Right atrium auricular region (tissue), 2 donors: ENCODE data around the gene TMEM42. TPM values are rescaled to one million over a fixed set of nuclear protein-coding genes. Genes with fewer than 3 reads are reported as not detected.

Experiments used
- DNase-seq: peaks from one replicate; pipeline ENCODE4 v3.0.0-alpha.2; 2019; ENCODE audit warnings: low spot score
- H3K27ac ChIP-seq, 2 donors: fragments of 200-600 bp; sonication (generic); 1 replicate in 1 of 2; 2 replicates in 1 of 2; pipeline ENCODE4 v1.5.1; 2016 to 2019
- H3K27me3 ChIP-seq, 2 donors: fragments of 200-600 bp; sonication (generic); one replicate each; pipeline versions ENCODE4 v1.5.1 to v1.6.0; 2017 to 2019
- H3K36me3 ChIP-seq: fragments of 200-600 bp; sonication (generic); one replicate; pipeline ENCODE4 v1.5.1; 2016
- H3K4me1 ChIP-seq, 2 donors: fragments of 200-600 bp; sonication (generic); one replicate each; pipeline versions ENCODE4 v1.5.1 to v1.6.0; 2017 to 2019
- H3K4me3 ChIP-seq, 2 donors: fragments of 200-600 bp; sonication (generic); 1 replicate in 1 of 2; 2 replicates in 1 of 2; pipeline ENCODE4 v1.5.1; 2017 to 2019; ENCODE audit warnings: mild to moderate bottlenecking in 1 of 2, moderate library complexity in 1 of 2
- H3K9me3 ChIP-seq, 2 donors: fragments of 200-600 bp; sonication (generic); one replicate each; pipeline ENCODE4 v1.5.1; 2019
- CTCF ChIP-seq, 2 donors: fragments of 200-600 bp; sonication (generic); IDR thresholded peaks; one replicate each; pipeline ENCODE4 v1.5.1; 2019; ENCODE audit warnings: antibody characterized with exemption in 2 of 2
- total RNA-seq, 2 donors: library from RNA; depleted of rRNA; stranded (reverse); fragments of >200 nt; gene quantifications; one replicate each; pipeline ENCODE4 v1.1.0, GENCODE V29; 2016

The TMEM42 gene
- total RNA-seq, 2 donors from 2014 or later: 9.8 to 11.2 TPM

DNA sequence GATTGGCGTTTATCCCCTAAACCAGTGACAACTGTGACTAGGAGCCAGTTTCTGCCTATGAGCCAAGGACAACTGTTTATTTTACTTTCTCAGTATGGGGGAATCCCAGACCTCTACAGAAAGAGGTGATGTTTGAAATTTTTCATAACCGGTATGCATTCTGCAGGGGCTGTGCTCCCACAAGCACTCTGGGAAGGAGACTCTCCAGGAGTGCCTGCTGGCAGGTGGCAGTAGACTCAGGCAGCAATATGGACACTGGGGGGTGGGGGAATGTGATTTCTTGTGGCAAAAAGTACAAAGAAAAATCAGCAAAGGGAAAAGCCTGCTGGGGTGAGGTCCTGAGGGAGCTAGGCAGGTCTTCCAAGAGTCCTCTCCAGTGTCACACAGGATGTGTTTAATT lies 18.6 kb downstream of the TMEM42 start:
- no peaks in the 10 kb centered on the region for H3K36me3 ChIP-seq
- no peaks in the 10 kb centered on the region for H3K27me3 ChIP-seq
- H3K4me1 ChIP-seq: no peaks in the 10 kb centered on the region
- no peak for DNase-seq
- H3K4me3 ChIP-seq: no peak overlapping the region
- H3K27ac ChIP-seq: no peak overlapping the region
- TF ChIP-seq CTCF (IDR thresholded peaks at IDR 0.05): no peak
- no peaks in the 10 kb centered on the region for H3K9me3 ChIP-seq

GRCh38 chr3:44883213-44883955 lies 21.7 kb downstream of the TMEM42 start:
- Histone ChIP-seq H3K27ac (no peak overlapping the region), H3K4me3 (no peak overlapping the region), H3K27me3 (no peaks in the 10 kb centered on the region), H3K4me1 (no peaks in the 10 kb centered on the region), H3K9me3 (no peaks in the 10 kb centered on the region), H3K36me3 (no peaks in the 10 kb centered on the region)
- no peak for TF ChIP-seq CTCF (IDR thresholded peaks at IDR 0.05)
- DNase-seq: no peak

- Histone ChIP-seq H3K9me3 (no peaks in the 10 kb centered on the region), H3K27ac (no peak overlapping the region), H3K4me1 (no peaks in the 10 kb centered on the region), H3K27me3 (no peaks in the 10 kb centered on the region), H3K4me3 (no peak overlapping the region), H3K36me3 (no peaks in the 10 kb centered on the region)
- DNase-seq: no peak
- TF ChIP-seq CTCF (IDR thresholded peaks at IDR 0.05): no peak
Measured at GRCh38 chr3:44883999-44884431, 22.3 kb downstream of the TMEM42 start.

DNA sequence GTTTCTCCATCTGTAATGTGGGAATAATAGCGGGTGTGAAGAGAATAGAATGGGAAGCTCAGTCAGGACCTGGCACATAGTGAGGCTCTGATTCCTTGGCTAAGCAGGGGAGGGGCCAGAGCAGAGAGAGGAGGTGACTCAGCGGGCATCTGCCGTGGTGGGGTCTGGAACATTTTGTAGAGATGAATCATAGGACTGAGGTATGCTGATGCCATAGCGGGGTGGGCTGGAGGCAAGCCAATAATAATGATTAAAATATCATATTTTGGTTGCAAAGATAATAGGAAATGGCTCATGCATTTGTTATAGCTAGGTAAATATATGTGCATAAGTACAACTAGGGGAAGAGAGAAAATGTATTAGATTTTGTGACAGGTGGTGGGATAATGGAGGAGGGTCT lies 23.9 kb downstream of the TMEM42 start:
- DNase-seq: no peak
- no peaks in the 10 kb centered on the region for H3K4me1 ChIP-seq
- no peaks in the 10 kb centered on the region for H3K27me3 ChIP-seq
- no peaks in the 10 kb centered on the region for H3K36me3 ChIP-seq
- no peak overlapping the region for H3K4me3 ChIP-seq
- H3K27ac ChIP-seq: no peak overlapping the region
- no peaks in the 10 kb centered on the region for H3K9me3 ChIP-seq
- TF ChIP-seq CTCF (IDR thresholded peaks at IDR 0.05): no peak

DNA sequence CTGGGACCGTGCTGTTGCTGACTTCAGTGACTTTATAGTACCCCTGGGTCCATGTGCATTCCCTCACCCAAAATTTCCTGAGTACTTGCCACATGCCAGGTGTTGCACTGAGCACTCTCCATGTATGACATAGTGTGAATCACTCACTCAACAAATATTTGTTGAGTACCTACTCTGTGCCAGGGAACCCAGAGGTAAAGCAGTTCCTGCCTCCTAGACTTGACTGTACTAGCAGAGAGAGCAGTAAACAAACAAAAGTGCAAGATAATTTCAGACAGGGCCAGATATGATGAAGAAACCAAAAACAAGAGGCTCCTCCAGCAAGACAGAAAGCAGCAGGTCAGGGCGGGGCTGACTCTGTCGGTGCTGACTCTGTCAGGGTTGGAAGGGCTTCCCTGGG lies 24.8 kb downstream of the TMEM42 start:
- no peaks in the 10 kb centered on the region for H3K36me3 ChIP-seq
- H3K9me3 ChIP-seq: no peaks in the 10 kb centered on the region
- H3K4me1 ChIP-seq: no peaks in the 10 kb centered on the region
- H3K27me3 ChIP-seq: no peaks in the 10 kb centered on the region
- no peak for TF ChIP-seq CTCF (IDR thresholded peaks at IDR 0.05)
- H3K4me3 ChIP-seq: no peak overlapping the region
- DNase-seq: no peak
- H3K27ac ChIP-seq: no peak overlapping the region

GRCh38 chr3:44887101-44887500 lies 25.4 kb downstream of the TMEM42 start:
- no peaks in the 10 kb centered on the region for H3K4me1 ChIP-seq
- no peaks in the 10 kb centered on the region for H3K27me3 ChIP-seq
- TF ChIP-seq CTCF (IDR thresholded peaks at IDR 0.05): no peak
- H3K36me3 ChIP-seq: no peaks in the 10 kb centered on the region
- no peak for DNase-seq
- no peak overlapping the region for H3K27ac ChIP-seq
- H3K4me3 ChIP-seq: no peak overlapping the region
- H3K9me3 ChIP-seq: no peaks in the 10 kb centered on the region
